HCT116 (cell line): ENCODE measurements around the gene NAGPA. TPM values are rescaled to one million over a fixed set of nuclear protein-coding genes. Genes with fewer than 3 reads are reported as not detected.

Source experiments
- ATAC-seq: fragments of 200-7000 bp; cut with Tn5 transposase; 2 replicates; pipeline ENCODE4 v1.9.1; 2020; ENCODE audit warnings: mild to moderate bottlenecking, moderate library complexity
- BruUV-seq: library from RNA; stranded (reverse); fragments of 400-500 nt; replicated peaks from 2 replicates; lab custom pipeline; 2021; lab: Mats Ljungman, UMichigan
- CTCF ChIA-PET: fragments of 300-600 bp; sonication (Branson Sonifier 250); formaldehyde crosslinking; loops from one replicate; lab custom pipeline; 2021; ENCODE audit warnings: antibody characterized with exemption; lab: Charles Lee
- POLR2A ChIA-PET: fragments of 300-600, 350-600 bp; sonication (Branson Sonifier 250); formaldehyde crosslinking; loops from one replicate; lab custom pipeline; 2021; ENCODE audit warnings: antibody characterized with exemption; lab: Charles Lee
- RAD21 ChIA-PET, 2 experiments: fragments of 300-600 bp; sonication (Branson Sonifier 250); formaldehyde crosslinking; loops; one replicate each; lab custom pipeline; 2023; ENCODE audit warnings: low total read pairs in 2 of 2; ENCODE audit not compliant: uncharacterized antibody in 2 of 2, unreplicated experiment in 2 of 2, low non-redundant PET in 1 of 2; lab: Charles Lee
- DNase-seq: peaks from one replicate; pipeline ENCODE4 v3.0.0-alpha.2; 2010; ENCODE audit warnings: low read depth, low spot score
- H2AFZ ChIP-seq: fragments of 200-600 bp; shearing (Covaris generic), sonication (generic); 2 replicates; pipeline ENCODE4 v1.6.1; 2017; ENCODE audit warnings: low read depth, mixed run types, mixed read lengths, antibody characterized with exemption, low read length; ENCODE audit not compliant: poor library complexity, severe bottlenecking
- H3K27ac ChIP-seq: 2 replicates; pipeline ENCODE4 v1.5.1; 2012; ENCODE audit warnings: low read depth, low read length
- H3K27me3 ChIP-seq: fragments of 200-600 bp; sonication (generic); 2 replicates; pipeline ENCODE4 v1.6.1; 2016; ENCODE audit warnings: mixed run types, low read length, mixed read lengths; ENCODE audit not compliant: insufficient read depth
- H3K36me3 ChIP-seq, 2 experiments: fragments of 200-500 bp in 1 of 2; fragments of 200-600 bp in 1 of 2; sonication (Bioruptor generic) in 1 of 2; sonication (generic) in 1 of 2; 2 replicates each; pipeline versions ENCODE4 v1.5.1 to v1.6.1; 2014 to 2016; ENCODE audit warnings: low read length in 2 of 2, inconsistent platforms in 1 of 2, mixed read lengths in 1 of 2, mixed run types in 1 of 2; ENCODE audit not compliant: insufficient read depth in 2 of 2, control insufficient read depth in 1 of 2
- H3K4me1 ChIP-seq, 2 experiments: fragments of 200-600 bp in 1 of 2; sonication (generic) in 1 of 2; 2 replicates each; pipeline versions ENCODE4 v1.5.1 to v1.6.1; 2012 to 2017; ENCODE audit warnings: low read length in 2 of 2, inconsistent platforms in 1 of 2, mild to moderate bottlenecking in 1 of 2, mixed read lengths in 1 of 2, mixed run types in 1 of 2, moderate library complexity in 1 of 2; ENCODE audit not compliant: insufficient read depth in 2 of 2, control insufficient read depth in 1 of 2
- H3K4me2 ChIP-seq: fragments of 200-600 bp; sonication (generic); 2 replicates; pipeline ENCODE4 v1.6.1; 2017; ENCODE audit warnings: mixed run types, low read length, mixed read lengths
- H3K4me3 ChIP-seq, 2 experiments: fragments of 200-600 bp in 1 of 2; sonication (generic) in 1 of 2; replicated peaks in 1 of 2; 2 replicates each; pipeline ENCODE4 v1.5.1; 2011 to 2016; ENCODE audit warnings: low read length in 2 of 2, control low read depth in 1 of 2, low read depth in 1 of 2, mild to moderate bottlenecking in 1 of 2, mixed read lengths in 1 of 2, mixed run types in 1 of 2
- H3K79me2 ChIP-seq: fragments of 200-600 bp; sonication (generic); 2 replicates; pipeline ENCODE4 v1.6.1; 2017; ENCODE audit warnings: mild to moderate bottlenecking, mixed run types, low read length, moderate library complexity, mixed read lengths; ENCODE audit not compliant: insufficient read depth
- H3K9ac ChIP-seq: fragments of 200-600 bp; sonication (generic); 2 replicates; pipeline ENCODE4 v1.6.1; 2016; ENCODE audit warnings: low read length, mixed read lengths
- H3K9me2 ChIP-seq: fragments of 200-600 bp; sonication (generic), shearing (Covaris generic); 2 replicates; pipeline ENCODE4 v1.6.1; 2017; ENCODE audit warnings: mixed run types, mild to moderate bottlenecking, moderate library complexity; ENCODE audit not compliant: insufficient read depth
- H3K9me3 ChIP-seq, 2 experiments: fragments of 200-500 bp in 1 of 2; fragments of 200-600 bp in 1 of 2; sonication (Bioruptor generic) in 1 of 2; sonication (generic) in 1 of 2; 2 replicates each; pipeline ENCODE4 v1.6.1; 2014 to 2017; ENCODE audit warnings: low read length in 2 of 2, mixed read lengths in 2 of 2, inconsistent platforms in 1 of 2, low read depth in 1 of 2, mild to moderate bottlenecking in 1 of 2, mixed run types in 1 of 2, moderate library complexity in 1 of 2; ENCODE audit not compliant: control insufficient read depth in 1 of 2, insufficient read depth in 1 of 2
- H4K20me1 ChIP-seq: fragments of 200-600 bp; sonication (generic), shearing (Covaris generic); 2 replicates; pipeline ENCODE4 v1.6.1; 2017; ENCODE audit warnings: mixed run types, mild to moderate bottlenecking, moderate library complexity; ENCODE audit not compliant: insufficient read depth
- CBX3 ChIP-seq: IDR thresholded peaks from 2 replicates; pipeline ENCODE4 v1.6.1; 2012; ENCODE audit warnings: low read depth
- EGR1 ChIP-seq: IDR thresholded peaks from 2 replicates; pipeline ENCODE4 v1.6.1; 2012; ENCODE audit warnings: low read depth
- ELF1 ChIP-seq: IDR thresholded peaks from 2 replicates; pipeline ENCODE4 v1.6.1; 2012; ENCODE audit warnings: low read depth, borderline replicate concordance
- EZH2 ChIP-seq: fragments of 200-600 bp; sonication (generic); IDR thresholded peaks from 2 replicates; pipeline ENCODE4 v1.6.1; 2017; ENCODE audit warnings: antibody characterized with exemption, mixed run types
- POLR2A ChIP-seq: IDR thresholded peaks from 2 replicates; pipeline ENCODE4 v1.7.0; 2011; ENCODE audit warnings: borderline replicate concordance; ENCODE audit not compliant: insufficient read depth, insufficient read length; ENCODE audit errors: extremely low read depth
- RAD21 ChIP-seq: IDR thresholded peaks from 2 replicates; pipeline ENCODE4 v1.6.1; 2012; ENCODE audit warnings: low read depth, mild to moderate bottlenecking
- SIN3A ChIP-seq: IDR thresholded peaks from 2 replicates; pipeline ENCODE4 v1.6.1; 2012; ENCODE audit warnings: low read depth
- TCF7L2 ChIP-seq: IDR thresholded peaks from 2 replicates; pipeline ENCODE4 v1.7.0; 2011; ENCODE audit warnings: borderline replicate concordance, inconsistent platforms; ENCODE audit not compliant: insufficient read depth, insufficient read length; ENCODE audit errors: extremely low read depth
- ZFX ChIP-seq: fragments of 450-650 bp; IDR thresholded peaks from 2 replicates; pipeline ENCODE4 v1.6.1; 2017
- intact Hi-C: fragments of 100-400 bp; cut with micrococcal nuclease; formaldehyde crosslinking; loops from 2 replicates; pipeline ENCODE4 v1.10.0; 2022
- total RNA-seq: library from RNA; stranded (reverse); gene quantifications from one replicate; pipeline ENCODE4 v1.2.1, GENCODE V29; 2021; ENCODE audit not compliant: unreplicated experiment
- TF ChIP-seq, protein P1 (sequence below): IDR thresholded peaks from 2 replicates; pipeline ENCODE4 v1.6.1; 2012

NAGPA gene
- total RNA-seq, 1 experiment from 2014 or later: 17.5 TPM

GRCh38 chr16:5001571-5001970 lies 32.2 kb downstream of the NAGPA start:
- peaks cover 5% of the 10 kb centered on the region; the same call in 1 of the 2 replicates for H3K27me3 ChIP-seq
- BruUV-seq: no TSS peak
- ChIA-PET RAD21 (no interaction called here), POLR2A (no interaction called here), CTCF (no interaction called here)
- H3K36me3 ChIP-seq: no peaks in the 10 kb centered on the region
- ATAC-seq (no peak), DNase-seq (no peak)
- intact Hi-C loops: no loop called here
- H3K4me3 ChIP-seq: no peak overlapping the region
- no peak overlapping the region for H2AFZ ChIP-seq
- no peaks in the 10 kb centered on the region for H3K9me3 ChIP-seq
- H3K4me1 ChIP-seq: no peaks in the 10 kb centered on the region
- H3K9ac ChIP-seq: no peak overlapping the region
- TF ChIP-seq RAD21 (no peak), ELF1 (no peak), POLR2A (no peak), CBX3 (no peak), SIN3A (no peak), TCF7L2 (no peak)
- TF ChIP-seq, protein P1, sequence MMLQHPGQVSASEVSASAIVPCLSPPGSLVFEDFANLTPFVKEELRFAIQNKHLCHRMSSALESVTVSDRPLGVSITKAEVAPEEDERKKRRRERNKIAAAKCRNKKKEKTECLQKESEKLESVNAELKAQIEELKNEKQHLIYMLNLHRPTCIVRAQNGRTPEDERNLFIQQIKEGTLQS: no peak
- H3K27ac ChIP-seq: no peak overlapping the region
- H3K4me2 ChIP-seq: no peak overlapping the region
- H4K20me1 ChIP-seq: no peaks in the 10 kb centered on the region
- H3K9me2 ChIP-seq: no peaks in the 10 kb centered on the region
- H3K79me2 ChIP-seq: no peaks in the 10 kb centered on the region

DNA sequence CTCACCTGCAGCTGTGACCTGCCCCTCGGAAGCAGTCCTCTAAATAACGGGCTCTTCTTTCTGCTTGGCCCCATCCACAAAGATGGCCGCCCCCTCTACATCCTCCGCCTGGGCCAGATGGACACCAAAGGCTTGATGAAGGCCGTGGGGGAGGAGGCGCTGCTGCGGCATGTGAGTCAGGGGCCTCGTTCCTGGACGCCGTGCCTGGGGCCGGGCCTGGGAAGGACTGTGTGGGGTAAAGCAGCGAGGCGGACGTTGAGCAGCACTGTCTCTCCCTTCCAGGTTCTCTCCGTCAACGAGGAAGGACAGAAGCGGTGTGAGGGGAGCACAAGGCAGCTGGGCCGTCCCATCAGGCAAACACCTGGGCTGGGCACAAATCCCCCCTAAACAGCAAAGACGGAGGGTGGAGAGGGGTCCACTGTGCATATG lies 33.1 kb downstream of the NAGPA start:
- Histone ChIP-seq H3K9me3 (no peaks in the 10 kb centered on the region), H3K36me3 (no peaks in the 10 kb centered on the region), H3K27me3 (peaks cover 5% of the 10 kb centered on the region; the same call in 1 of the 2 replicates), H3K4me2 (no peak overlapping the region), H3K4me3 (no peak overlapping the region), H3K4me1 (no peaks in the 10 kb centered on the region), H3K27ac (no peak overlapping the region), H3K79me2 (no peaks in the 10 kb centered on the region), H3K9ac (no peak overlapping the region), H3K9me2 (no peaks in the 10 kb centered on the region), H2AFZ (no peak overlapping the region), H4K20me1 (no peaks in the 10 kb centered on the region)
- TF ChIP-seq ZFX: no peak
- no peak for TF ChIP-seq EZH2
- no peak for TF ChIP-seq EGR1
- ATAC-seq: no peak
- ChIA-PET POLR2A (no interaction called here), RAD21 (no interaction called here), CTCF (no interaction called here)
- intact Hi-C loops: no loop called here
- no peak for DNase-seq
- no TSS peak for BruUV-seq
